HG03039 (cell line): ENCODE results near the gene FAM114A1.
"Not testable (repeated sequence)": the region's sequence is repeated elsewhere in the genome, so short reads cannot be mapped to it uniquely, and the experiment has no call there.

Experiments used
- ATAC-seq: cut with Tn5 transposase; IDR thresholded peaks from one replicate; pipeline ENCODE4 v1.9.1; 2021; ENCODE audit warnings: mild to moderate bottlenecking, moderate library complexity; ENCODE audit not compliant: unreplicated experiment

The FAM114A1 gene

DNA sequence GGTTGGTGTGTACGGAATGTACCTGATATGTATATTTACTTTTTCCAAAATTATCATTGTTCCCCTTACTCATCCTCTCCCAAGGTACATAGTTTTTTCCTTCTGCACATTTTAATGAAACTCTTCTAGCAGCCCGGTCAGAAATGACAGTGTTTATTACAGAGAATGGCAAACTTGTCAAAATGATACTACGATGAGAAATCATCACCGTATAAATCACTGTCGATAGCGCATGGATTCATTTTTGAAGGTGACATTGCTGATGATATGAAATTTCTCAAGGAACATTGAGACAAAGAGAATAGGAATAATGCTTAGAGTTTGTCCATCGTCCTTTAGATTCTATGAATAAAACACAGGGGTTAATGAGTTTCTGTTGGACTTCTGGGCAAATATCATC lies 30.6 kb downstream of the FAM114A1 start:
- ATAC-seq = no peak

DNA sequence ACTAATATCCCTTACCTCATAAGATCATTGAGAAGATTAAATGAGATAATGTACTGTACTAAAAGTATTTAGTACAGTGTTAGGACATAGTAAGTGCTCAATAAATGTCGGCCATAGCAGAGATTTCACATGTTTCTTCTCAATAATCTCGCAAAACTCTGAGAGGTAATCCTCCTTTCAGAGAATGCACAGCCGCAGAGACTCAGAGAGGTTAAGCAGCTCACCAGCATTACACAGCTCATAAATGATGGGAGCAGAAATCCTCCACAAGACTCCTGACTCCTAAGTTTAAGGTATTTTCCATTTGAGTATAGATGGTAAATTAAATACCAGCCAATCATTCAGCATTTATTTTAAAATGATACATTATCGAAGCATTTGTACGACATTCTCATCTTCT lies 34.6 kb downstream of the FAM114A1 start:
- ATAC-seq = no peak

DNA sequence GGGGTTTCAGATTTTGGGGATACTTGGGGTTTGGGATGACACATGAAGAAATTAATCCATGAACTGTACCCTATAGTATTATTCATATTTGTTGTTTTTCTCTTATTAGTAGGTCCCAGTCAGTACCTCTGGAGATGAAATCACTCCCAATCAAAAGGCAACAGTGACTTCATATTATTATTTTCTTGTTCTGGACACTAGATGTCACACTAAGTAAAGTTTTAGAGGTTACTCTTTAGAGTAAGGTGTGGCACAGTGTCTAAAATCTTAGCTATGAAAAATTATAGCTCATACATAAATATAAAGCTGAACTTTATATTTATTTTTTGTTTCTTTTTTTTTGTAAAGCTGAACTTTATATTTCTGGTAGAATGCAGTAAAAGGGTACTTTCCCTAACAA lies 35.1 kb downstream of the FAM114A1 start:
- ATAC-seq = no peak

DNA sequence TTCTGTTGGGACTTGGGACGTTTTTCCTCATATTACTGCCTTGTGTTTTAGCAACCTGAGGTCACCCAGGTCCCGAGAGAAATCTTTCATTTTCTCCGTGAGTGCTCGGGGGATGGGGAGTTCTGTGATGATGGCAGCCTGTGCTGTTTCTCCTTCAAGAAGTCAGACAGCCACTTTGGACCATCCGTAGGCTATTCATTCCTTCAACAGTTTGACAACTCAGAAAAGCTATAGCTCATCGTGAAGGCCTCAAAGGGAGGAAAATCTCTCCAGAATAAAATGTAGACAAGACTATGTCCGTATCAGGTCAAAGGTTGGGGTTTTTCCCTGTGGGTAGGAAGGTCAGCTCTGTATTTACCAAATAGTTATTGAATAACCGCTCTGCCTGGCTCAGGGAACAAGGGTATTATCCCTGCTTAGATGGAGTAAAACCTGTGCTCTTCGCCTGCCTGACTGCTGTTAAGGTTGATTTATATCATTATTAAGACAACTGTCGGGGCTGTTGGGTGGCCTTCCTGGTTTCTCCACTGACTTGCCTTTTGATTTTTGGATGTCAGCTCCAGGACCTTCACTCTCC lies 36.6 kb downstream of the FAM114A1 start:
- ATAC-seq = no peak

DNA sequence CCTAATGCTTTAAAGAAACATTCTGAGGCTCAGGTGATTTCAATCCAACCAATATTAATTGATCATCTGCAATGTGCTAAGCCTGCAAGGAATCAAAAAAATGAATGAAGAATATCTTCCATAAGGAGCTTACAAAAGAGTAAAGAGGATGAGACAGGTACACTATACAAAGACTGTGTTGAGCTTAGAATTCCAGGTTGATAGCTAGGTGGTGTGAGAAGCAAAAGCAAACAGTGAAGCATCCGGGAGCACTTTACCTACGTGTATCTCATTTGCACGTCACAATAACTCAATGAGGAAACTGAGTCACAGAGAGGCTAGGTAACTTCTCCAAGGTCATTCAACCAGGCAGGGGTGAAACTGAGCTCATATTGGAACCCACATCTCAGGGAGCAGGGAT lies 37.1 kb downstream of the FAM114A1 start:
- ATAC-seq = no peak

DNA sequence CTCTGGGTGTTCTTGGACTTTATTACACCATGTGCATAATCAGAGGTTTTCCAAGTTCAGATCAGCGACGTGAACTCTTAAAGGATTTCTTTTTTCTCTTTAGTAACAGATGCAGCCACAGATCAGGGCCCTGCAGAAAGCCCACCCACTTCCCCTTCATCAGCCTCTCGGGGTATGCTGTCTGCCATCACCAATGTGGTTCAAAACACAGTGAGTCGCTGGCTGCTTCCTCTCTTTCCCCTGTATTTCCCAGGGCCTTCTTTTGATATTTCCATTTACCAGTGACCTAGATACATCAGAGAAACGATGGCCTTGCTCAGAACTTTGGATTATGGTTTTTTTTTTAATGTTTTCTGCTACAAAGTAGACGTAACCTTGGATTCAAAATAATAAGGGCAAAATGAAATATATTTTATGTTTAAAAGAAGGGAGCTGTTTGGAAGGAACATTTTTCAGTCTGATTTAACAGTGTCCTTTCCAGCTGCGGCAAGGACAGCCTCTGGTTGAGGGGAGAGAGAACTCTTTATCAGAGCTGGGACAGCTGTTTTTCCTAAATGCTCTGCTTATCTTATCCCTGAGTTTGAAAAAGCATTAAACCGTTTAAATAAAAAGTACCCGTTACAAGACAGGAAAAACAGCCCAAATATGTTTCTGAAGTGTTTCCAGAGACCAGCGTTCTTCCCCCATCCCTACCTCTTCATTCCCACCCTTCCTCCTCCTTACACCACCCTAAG lies 38.2 kb downstream of the FAM114A1 start:
- no peak for ATAC-seq

DNA sequence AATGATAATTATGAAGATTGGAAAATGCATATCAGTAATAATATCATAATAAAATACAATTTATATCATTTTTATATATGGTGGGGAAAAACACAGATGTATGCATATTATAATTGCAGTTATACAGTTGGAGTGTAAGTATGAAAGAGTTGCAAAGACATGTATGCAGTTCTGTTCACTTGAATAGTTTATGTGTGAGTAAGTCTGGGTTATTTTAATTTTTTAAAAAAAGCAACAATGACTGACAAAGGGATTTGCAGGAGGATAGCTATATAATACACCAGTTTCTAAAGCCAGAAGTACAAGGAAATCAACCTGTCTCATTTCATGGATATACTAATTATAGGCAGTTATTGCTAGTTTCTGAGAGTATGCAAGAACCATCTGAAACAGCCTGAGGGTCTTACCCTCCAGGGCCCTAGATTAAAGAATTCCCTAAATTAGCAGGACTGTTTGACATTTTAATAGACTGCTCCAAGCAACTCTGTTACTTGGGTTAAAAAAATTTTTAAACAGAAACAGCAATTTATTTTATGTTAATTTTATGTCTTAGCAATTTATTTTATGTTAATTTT lies 40.2 kb downstream of the FAM114A1 start:
- no peak for ATAC-seq

DNA sequence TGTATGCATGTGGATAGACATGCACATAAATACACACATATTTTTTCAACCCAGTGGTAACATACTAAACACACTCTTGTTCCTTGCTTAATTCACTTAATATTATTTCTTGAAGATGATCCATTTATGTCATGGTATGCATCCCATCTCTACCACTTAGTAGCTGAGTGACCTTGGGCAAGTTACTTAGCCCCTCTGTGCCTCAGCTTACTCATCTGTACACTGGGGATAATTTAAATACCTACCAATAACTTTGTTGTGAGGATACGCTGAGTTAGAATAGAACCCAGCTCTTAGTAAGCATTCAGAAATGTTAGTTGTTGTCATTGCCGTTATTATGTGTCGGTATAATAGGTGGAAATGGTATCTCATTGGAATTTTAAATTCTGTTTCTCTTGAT lies 41.4 kb downstream of the FAM114A1 start:
- no peak for ATAC-seq

DNA sequence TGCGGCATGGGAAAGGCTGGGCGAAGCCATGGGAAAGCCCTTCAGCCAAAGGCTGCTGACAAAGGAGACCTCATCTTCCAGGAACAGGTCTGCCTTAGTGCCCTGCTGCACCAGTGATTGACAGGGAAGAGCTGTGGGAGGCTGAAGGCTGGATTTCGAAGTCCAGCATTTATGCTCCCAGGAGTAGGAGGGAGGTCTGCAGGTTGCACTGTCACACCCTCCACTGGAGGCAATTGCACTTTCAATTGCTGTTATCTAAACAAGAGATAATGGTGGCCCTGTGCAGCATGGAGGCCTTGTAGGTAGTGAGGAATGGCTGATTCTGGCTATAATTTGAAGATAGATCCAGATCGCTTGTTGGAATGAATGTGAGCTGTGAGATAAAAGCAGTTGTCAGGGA lies 43.7 kb downstream of the FAM114A1 start:
- no peak for ATAC-seq

DNA sequence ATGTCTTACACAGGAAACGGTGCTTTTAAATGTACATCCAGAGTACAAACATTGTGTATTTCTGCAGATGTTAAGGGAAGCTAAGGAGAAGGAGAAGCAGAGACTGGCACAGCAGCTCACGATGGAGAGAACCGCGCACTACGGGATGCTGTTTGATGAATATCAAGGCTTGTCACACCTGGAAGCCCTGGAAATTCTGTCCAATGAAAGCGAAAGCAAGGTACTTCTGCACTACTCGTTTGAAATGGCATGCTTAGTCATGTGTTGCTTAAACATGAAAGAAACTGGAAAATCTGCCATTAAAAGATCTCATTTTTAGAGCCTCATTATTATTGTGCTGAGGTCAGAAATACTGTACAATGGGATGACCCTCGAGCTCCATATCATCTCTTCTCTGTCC lies 47.2 kb downstream of the FAM114A1 start:
- ATAC-seq = no peak

DNA sequence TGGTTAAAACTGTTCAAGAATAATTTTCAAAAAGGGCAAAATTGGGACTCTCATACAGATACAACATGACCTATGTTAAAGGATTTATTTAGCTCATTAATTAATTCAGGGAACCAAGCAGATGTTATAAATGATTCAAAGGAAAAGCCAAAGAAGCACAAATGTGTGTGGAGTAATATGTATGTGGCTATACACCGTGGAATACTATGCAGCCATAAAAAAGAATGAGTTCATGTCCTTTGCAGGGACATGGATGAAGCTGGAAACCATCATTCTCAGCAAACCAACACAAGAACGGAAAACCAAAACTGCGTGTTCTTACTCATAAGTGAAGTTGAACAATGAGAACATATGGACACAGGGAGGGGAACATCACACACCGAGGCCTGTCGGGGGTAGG lies 48.7 kb downstream of the FAM114A1 start:
- ATAC-seq = not testable (repeated sequence)

DNA sequence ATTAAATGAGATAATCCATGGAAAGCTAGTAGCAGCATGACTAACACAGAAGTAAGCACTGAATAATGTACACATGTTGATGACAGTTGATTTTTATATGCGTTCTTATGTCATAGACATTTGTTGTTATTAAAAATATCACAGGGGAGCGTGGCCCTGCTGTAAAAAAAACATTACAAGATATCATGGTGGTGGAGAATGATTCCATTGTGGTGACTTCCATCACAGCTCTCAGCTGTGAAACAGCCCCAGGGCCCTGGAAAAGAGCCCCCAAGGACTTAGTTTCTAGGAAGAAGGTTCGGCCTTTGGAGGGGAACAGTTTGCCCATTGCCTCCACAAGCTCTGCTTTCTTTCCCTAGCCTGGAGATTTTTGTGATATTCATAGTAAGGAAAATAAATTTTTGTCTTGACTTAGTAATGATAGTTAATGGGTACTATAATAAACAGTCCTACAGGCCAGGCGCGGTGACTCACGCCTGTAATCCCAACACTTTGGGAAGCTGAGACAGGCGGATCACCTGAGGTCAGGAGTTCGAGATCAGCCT lies 49.9 kb downstream of the FAM114A1 start:
- no peak for ATAC-seq

DNA sequence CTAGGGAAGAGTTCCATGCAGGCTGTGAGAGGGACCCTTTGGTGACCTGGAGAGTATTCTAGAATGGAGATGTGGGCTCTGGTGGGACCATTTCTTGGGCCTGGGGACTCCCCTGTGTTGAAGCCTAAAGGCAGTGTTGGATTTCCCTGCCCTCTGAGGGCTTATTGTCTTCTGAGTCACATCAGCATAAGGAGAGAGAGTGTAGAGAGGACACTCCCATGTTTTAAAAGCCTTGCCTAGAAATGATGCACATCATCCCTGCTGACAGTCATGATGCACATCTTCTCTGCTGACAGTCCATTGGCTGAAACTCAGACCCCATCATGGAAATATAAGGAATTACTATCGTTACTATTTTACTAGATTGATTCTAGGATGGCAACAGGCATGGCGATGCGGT lies 51.9 kb downstream of the FAM114A1 start:
- ATAC-seq = no peak

DNA sequence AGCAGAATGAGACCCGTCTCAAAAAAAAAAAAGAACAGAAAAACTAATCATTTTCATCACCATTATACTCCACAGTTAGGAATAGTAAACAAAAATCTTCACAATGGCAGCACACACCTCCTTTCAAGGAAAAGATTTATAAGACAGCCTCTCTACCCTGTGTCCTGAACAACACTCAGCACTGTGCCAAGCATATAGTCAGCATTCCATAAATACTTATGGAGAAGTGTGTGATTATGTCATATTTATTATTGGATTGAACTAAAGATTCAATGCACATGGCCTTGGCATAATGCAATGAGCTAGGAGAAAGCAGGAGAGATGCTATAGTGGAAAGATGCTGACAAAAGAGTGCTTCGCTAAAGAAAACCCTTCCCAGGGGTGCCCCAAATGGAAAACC lies 52.6 kb downstream of the FAM114A1 start:
- ATAC-seq = no peak

DNA sequence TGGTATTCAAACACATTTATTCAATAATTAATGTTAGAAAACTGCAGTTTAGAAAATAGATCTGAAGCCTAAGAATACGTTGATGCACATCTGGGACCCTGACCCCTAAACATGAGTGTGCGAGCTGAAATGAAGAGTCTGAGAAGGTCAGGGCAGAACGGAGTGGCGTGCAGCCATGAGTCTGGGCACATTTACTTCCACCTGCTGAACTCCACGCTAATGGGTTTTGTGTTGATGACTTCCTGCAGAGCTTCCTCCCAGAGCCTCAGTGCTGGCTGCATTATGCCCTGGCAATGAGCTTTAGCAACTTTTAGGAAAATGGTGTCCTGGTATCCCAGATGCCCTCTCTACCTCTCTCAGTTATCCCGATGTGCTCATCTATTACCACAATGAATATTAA lies 53.1 kb downstream of the FAM114A1 start:
- ATAC-seq = no peak

DNA sequence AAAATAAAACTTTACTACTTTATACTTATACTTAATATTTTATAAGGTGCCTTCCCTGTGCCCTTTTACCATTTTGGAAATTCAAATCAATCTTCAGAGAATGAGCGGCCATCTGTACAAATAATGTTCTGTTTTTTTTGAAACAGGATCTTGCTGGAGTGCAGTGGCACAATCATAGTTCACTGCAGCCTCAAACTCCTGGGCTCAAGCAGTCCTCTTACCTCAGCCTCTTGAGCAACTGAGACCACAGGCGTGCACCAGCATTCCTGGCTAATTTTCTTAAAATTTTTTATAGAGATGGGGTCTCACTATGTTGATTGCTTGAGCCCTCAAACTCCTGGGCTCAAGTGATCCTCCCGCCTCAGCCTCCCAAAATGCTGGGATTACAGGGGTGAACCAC lies 53.5 kb downstream of the FAM114A1 start:
- no peak for ATAC-seq

DNA sequence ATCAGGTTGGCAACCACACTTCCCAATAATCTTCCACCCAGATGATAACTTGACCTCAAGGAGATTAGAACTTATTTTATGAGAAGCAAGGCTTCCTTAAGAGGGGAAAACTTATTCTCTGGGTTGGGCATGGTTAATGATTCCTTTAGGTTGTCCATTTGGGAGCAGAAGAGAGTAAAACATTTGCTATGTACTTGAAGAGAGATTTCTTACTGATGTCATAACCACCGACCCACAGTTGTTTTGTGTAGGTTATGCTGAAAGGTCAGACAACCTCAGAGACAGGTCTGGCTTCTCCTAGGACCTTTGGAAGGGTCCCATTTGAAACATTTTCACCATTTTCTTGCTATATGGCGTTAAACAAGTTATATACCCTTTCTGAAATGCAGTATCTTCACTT lies 56.1 kb downstream of the FAM114A1 start:
- ATAC-seq = no peak

DNA sequence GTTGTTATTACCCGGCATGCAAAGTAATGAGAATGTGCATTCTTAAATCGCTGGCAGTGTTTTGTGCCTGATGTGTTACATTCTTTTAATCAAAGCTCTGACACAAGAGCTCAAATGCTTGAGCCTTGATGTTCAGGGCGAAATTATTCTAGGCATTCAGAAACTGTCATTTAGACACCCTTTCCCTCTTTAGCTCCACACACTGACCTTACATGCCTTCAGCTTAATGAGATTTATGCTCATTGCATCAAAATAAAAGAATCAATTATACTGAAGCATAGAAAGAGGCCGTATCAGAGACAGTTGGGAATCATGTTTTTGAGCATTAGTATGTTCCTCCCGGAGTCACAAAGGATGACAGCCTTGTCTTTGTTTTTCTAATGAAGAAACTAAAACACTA lies 56.7 kb downstream of the FAM114A1 start:
- ATAC-seq = no peak

DNA sequence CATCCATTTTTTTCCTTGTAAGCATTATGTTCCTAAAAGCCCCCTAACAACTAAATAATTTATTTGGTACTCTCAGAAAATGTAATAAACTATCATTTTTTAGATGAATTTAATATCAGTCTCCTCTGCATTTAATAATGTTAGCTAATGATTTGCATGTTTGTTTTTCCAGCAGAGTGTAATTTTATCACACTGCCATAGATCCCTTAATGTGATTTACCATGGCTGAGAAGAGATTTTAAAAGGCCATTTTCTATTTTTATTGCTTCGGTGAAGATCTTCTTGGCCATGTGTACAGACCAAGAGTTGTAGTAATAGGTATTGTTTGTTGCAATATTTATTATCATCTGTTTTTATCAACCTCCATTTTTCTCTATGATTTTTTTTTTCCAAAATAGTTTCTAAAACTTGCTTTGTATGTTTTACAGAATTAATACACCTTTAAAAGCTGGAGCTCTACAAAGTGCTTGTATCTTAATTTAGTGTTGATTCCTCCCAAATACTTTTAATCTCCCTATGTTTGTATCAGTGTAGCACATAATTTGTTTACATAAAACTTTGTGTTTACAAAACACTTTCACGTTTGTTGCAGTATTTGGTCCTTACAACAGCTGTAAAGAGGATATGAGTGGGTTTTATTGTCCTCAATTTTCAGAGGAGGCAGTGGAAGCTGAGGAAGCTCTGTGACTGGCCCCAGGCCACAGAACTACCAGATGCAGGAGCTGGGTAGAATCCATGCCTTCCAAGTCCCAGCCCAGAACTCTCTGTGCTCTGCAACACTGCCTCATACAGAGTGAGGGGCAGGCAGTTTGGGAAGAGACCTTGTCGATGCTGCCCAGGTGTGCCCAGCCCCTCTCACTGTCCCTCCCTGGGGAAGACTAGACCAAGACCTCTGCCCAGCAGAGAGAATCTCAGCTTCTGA lies 58.1 kb downstream of the FAM114A1 start:
- no peak for ATAC-seq

DNA sequence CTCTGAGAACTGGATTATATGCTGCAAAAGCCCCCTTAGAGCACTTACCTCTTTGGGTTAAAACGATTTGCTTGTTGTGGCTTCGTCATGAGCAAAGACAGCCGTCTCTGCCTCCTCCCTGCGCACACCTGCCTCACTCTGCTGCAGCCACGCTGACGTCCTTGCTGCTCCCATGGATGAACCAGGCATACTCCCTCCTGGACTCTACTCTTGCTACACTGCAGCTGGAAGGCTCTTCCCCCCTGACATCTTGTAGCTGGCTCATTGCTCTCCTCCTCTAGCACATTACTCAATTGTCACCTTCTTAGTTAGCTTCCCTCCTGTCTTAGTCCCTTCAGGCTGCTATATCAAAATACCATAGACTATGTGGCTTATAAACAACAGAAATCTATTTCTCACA lies 59.3 kb downstream of the FAM114A1 start:
- no peak for ATAC-seq

DNA sequence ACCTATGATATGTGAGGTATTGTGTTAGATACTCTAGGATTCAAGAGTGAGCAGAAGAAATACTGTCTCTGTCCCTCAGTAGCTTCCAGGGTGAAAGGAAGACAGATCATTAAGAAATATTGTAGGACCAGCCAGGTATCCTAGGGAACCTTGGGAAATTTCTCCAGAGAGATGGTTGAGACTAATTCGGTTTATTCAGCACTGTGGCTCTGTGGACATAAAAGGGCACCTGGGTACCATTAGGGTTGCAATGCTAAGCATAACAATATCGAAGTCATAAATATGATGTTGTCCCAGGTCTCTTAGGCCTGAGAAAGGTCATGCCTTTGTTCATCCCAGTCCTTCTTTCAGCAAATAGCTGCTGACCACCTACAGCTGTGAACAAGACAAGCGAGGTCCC lies 61.0 kb downstream of the FAM114A1 start:
- no peak for ATAC-seq
